ENCODE data around the gene AFF3. TPM values are rescaled to one million over a fixed set of nuclear protein-coding genes. Genes with fewer than 3 reads are reported as not detected.

The AFF3 gene
- total and polyA plus RNA-seq, 2 of the 13 experiments (the other 11 are each of a cell fraction or from before 2014, with no cell fraction given) = not detected

DNA sequence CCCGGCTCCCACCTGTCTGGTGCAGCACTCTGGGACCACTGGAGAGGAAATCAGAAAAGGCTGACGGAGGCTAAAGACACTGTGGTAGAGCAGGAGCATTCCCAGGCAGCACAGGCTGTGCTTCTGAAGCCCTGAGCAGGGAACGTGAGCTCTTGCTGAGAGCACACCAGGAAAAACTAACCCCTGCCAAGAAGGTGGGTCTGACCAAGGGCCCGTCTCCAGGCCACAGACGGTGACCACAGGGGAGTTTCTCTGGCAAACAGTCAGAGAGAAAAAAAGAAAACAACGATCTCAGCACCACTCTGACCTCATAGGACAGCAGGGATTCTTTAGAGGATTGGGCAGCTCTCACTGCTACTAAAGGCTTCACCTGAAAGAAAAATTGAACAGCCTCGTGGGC, 201.4 kb downstream of the AFF3 start:
- FAIRE-seq = no peak
- no peak overlapping the region for H3K4me3 ChIP-seq (replicated peaks in 1 of 3; ENCODE audit: insufficient read depth in 1 of 3, low read depth in 2 of 3, low read length in 3 of 3)

More for the DNA sequence above, 201.4 kb downstream of the AFF3 start:
- no peak for TF ChIP-seq FIP1L1 (IDR thresholded peaks at IDR 0.05; ENCODE audit: borderline replicate concordance, insufficient read depth, low read depth, low read length)
- TF ChIP-seq, protein P1, sequence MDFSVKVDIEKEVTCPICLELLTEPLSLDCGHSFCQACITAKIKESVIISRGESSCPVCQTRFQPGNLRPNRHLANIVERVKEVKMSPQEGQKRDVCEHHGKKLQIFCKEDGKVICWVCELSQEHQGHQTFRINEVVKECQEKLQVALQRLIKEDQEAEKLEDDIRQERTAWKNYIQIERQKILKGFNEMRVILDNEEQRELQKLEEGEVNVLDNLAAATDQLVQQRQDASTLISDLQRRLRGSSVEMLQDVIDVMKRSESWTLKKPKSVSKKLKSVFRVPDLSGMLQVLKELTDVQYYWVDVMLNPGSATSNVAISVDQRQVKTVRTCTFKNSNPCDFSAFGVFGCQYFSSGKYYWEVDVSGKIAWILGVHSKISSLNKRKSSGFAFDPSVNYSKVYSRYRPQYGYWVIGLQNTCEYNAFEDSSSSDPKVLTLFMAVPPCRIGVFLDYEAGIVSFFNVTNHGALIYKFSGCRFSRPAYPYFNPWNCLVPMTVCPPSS (IDR thresholded peaks at IDR 0.05) = no peak
- no peak for TF ChIP-seq ZNF296 (CRISPR knock-in tag; conservative IDR thresholded peaks at IDR 0.05)
- TF ChIP-seq ZNF570 (CRISPR knock-in tag; IDR thresholded peaks at IDR 0.05; ENCODE audit: borderline replicate concordance) = no peak
- TF ChIP-seq, protein P2, sequence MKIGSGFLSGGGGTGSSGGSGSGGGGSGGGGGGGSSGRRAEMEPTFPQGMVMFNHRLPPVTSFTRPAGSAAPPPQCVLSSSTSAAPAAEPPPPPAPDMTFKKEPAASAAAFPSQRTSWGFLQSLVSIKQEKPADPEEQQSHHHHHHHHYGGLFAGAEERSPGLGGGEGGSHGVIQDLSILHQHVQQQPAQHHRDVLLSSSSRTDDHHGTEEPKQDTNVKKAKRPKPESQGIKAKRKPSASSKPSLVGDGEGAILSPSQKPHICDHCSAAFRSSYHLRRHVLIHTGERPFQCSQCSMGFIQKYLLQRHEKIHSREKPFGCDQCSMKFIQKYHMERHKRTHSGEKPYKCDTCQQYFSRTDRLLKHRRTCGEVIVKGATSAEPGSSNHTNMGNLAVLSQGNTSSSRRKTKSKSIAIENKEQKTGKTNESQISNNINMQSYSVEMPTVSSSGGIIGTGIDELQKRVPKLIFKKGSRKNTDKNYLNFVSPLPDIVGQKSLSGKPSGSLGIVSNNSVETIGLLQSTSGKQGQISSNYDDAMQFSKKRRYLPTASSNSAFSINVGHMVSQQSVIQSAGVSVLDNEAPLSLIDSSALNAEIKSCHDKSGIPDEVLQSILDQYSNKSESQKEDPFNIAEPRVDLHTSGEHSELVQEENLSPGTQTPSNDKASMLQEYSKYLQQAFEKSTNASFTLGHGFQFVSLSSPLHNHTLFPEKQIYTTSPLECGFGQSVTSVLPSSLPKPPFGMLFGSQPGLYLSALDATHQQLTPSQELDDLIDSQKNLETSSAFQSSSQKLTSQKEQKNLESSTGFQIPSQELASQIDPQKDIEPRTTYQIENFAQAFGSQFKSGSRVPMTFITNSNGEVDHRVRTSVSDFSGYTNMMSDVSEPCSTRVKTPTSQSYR (CRISPR knock-in tag; IDR thresholded peaks at IDR 0.05; ENCODE audit: borderline replicate concordance) = no peak
- TF ChIP-seq ZNF572 (CRISPR knock-in tag; IDR thresholded peaks at IDR 0.05) = no peak
- no peak for TF ChIP-seq RXRA (CRISPR knock-in tag; IDR thresholded peaks at IDR 0.05)
- TF ChIP-seq SALL2 (CRISPR knock-in tag; IDR thresholded peaks at IDR 0.05) = no peak
- no peak for TF ChIP-seq YEATS4 (CRISPR knock-in tag; IDR thresholded peaks at IDR 0.05; ENCODE audit: borderline replicate concordance)
- BruUV-seq (replicated peaks) = no TSS peak
- Histone ChIP-seq H4K20me1 (ENCODE audit: insufficient read depth, low read length) (no peaks in the 10 kb centered on the region), H3K27ac (ENCODE audit: extremely low read length, insufficient read depth, low read length) (no peak overlapping the region), H2AFZ (ENCODE audit: low read length) (no peak overlapping the region), H3K9me3 (ENCODE audit: low read length) (no peaks in the 10 kb centered on the region), H3K9ac (ENCODE audit: insufficient read depth, low read depth, low read length) (no peak overlapping the region), H3K79me2 (ENCODE audit: insufficient read depth, low read length) (no peaks in the 10 kb centered on the region), H3K36me3 (replicated peaks in 1 of 2; ENCODE audit: control insufficient read depth in 1 of 2, insufficient read depth in 2 of 2, low read length in 2 of 2) (no peaks in the 10 kb centered on the region), H3K4me1 (ENCODE audit: insufficient read depth, low read length) (no peaks in the 10 kb centered on the region), H3K27me3 (ENCODE audit: control insufficient read depth in 1 of 2, insufficient read depth in 2 of 2, low read length in 2 of 2) (no peaks in the 10 kb centered on the region; a peak in 1 of 5 replicates), H3K4me2 (ENCODE audit: low read depth, low read length) (no peak overlapping the region)
- DNase-seq (ENCODE audit: low spot score) = no peak
- ChIA-PET CTCF (ENCODE audit: low intra/inter-chr PET ratio, low total read pairs) (no interaction called here), POLR2A (no interaction called here)
- intact Hi-C loops (cut with micrococcal nuclease; ENCODE audit: unreplicated experiment) = no loop called here
- no peak for ATAC-seq
- 27% methylated on average over 7 of the region's 7 CpGs for WGBS (ENCODE audit: low lambda C conversion rate)
- in situ Hi-C loops (cut with HindIII; ENCODE audit: extremely low pct_ligation_motif_present, low pct_unique_long_range_greater_than_20kb) = no loop called here

All from HepG2 (cell line).